Coronary artery (tissue), 2 donors: ENCODE data around the gene SIPA1L3.

Experiments used
- DNase-seq: peaks from one replicate; pipeline ENCODE4 v3.0.0-alpha.2; 2017; ENCODE audit warnings: low spot score
- H3K27ac ChIP-seq, 2 donors: fragments of 200-600 bp; sonication (generic); one replicate each; pipeline ENCODE4 v1.5.1; 2016 to 2019
- H3K4me3 ChIP-seq: fragments of 200-600 bp; sonication (generic); 2 replicates; pipeline ENCODE4 v1.5.1; 2016; ENCODE audit warnings: mild to moderate bottlenecking, moderate library complexity
- CTCF ChIP-seq: fragments of 200-600 bp; sonication (generic); IDR thresholded peaks from one replicate; pipeline ENCODE4 v1.5.1; 2019; ENCODE audit warnings: antibody characterized with exemption

Gene SIPA1L3

DNA sequence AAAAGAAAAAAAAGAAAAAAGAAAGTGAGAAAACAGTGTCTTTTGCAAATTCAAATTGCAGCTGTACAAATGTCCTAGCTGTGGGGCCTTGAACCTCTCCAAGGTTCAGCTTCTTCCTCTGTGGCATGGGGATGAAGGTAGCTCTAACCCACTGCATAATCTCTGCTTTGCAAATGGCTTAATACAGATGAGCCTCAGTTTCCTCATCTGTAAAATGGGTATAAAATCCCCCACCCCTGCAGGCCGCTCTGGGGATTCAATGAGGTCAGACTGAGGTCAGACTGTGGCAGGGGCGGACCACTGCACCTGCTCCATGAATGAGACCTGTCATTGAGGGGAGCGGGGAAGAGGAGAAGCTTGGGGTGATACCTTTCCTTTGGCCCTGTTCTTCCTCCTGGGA lies 311.2 kb downstream of the SIPA1L3 start:
- DNase-seq: no peak
- TF ChIP-seq CTCF: no peak
- H3K4me3 ChIP-seq: no peak overlapping the region
- no peak overlapping the region for H3K27ac ChIP-seq

GRCh38 chr19:38219221-38219620 lies 312.2 kb downstream of the SIPA1L3 start:
- TF ChIP-seq CTCF: no peak
- Histone ChIP-seq H3K27ac (no peak overlapping the region), H3K4me3 (no peak overlapping the region)
- DNase-seq: no peak

DNA sequence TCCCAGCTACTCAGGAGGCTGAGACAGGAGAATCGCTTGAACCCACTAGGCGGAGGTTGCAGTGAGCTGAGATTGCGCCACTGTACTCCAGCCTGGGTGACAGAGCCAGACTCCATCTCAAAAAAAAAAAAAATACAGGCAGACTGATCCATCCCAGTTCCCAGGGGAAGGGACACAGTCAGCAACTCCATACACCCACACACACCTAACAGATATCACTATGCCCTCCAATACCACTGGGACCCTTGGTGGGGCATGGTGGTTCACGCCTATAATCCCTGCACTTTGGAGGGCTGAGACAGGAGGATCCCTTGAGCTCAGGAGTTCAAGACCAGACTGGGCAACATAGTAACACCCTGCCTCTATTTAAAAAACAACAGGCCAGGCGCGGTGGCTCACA lies 314.4 kb downstream of the SIPA1L3 start:
- no peak for DNase-seq
- H3K27ac ChIP-seq: no peak overlapping the region
- TF ChIP-seq CTCF: no peak
- no peak overlapping the region for H3K4me3 ChIP-seq

GRCh38 chr19:38221919-38222830 lies 315.2 kb downstream of the SIPA1L3 start:
- TF ChIP-seq CTCF: no peak
- DNase-seq: no peak
- Histone ChIP-seq H3K27ac (no peak overlapping the region), H3K4me3 (no peak overlapping the region)

DNA sequence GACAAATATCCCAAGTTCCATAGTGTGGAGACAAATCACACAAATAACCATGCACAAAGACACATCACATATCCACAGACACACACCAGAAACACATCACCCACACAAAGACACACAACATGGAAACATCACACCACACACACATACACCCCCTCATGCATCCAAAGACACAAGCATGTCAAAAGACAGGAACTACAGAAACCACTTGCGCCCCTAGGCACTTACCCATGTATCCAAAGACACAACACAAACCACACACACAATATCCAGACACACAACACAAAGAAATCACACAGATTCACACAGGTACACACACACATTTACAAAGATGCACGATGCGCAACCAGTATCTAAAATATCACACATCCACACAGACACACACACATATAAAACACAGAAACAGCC lies 316.1 kb downstream of the SIPA1L3 start:
- no peak overlapping the region for H3K4me3 ChIP-seq
- no peak for DNase-seq
- no peak for TF ChIP-seq CTCF
- no peak overlapping the region for H3K27ac ChIP-seq

DNA sequence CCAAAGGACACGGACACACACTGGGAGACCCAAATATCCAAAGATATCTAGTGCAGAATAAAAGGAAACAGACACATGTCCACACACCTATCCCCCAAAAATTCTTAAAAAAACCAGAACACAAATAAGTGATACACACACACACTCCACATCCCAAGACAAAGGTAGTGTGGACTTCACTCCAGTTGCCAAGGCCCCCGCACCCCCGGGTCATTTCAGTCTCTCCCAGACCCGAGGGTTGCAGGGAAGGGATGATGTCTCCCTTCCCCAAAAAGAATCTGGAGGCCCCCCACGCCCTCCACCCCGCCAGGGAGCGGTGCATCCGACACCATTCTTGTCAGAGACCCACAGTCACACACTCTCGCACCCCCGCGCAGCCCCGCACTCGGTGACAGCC lies 316.6 kb downstream of the SIPA1L3 start:
- DNase-seq: no peak
- no peak for TF ChIP-seq CTCF
- H3K4me3 ChIP-seq: peak overlapping the region; percentile 66
- no peak overlapping the region for H3K27ac ChIP-seq
